BLaER1 treated with 17β-estradiol and CSF1 and Interleukin-3, amounts not matched to agents 10 nM and 100 nM (cell line): Measurements from ENCODE around the gene OMA1.

Source experiments
- H3K27ac ChIP-seq, 11 experiments: shearing (Covaris generic); formaldehyde crosslinking; 2 replicates each; pipeline ENCODE4 v1.8.1; 2022
- H3K27me3 ChIP-seq, 11 experiments: shearing (Covaris generic); formaldehyde crosslinking; 2 replicates each; pipeline ENCODE4 v1.8.1; 2022
- H3K36me3 ChIP-seq, 11 experiments: shearing (Covaris generic); formaldehyde crosslinking; 2 replicates each; pipeline ENCODE4 v1.8.1; 2022
- H3K4me1 ChIP-seq, 10 experiments: shearing (Covaris generic); formaldehyde crosslinking; 2 replicates each; pipeline ENCODE4 v1.8.1; 2022
- H3K4me2 ChIP-seq, 11 experiments: shearing (Covaris generic); formaldehyde crosslinking; 2 replicates each; pipeline ENCODE4 v1.8.1; 2022
- H3K4me3 ChIP-seq, 10 experiments: shearing (Covaris generic); formaldehyde crosslinking; 2 replicates each; pipeline ENCODE4 v1.8.1; 2022
- H3K9ac ChIP-seq, 11 experiments: shearing (Covaris generic); formaldehyde crosslinking; 2 replicates each; pipeline ENCODE4 v1.8.1; 2022
- H3K9me3 ChIP-seq, 11 experiments: shearing (Covaris generic); formaldehyde crosslinking; replicated peaks in 1 of 11; 2 replicates each; pipeline ENCODE4 v1.8.1; 2022
- H4K20me1 ChIP-seq, 11 experiments: shearing (Covaris generic); formaldehyde crosslinking; 2 replicates each; pipeline ENCODE4 v1.8.1; 2022
- Cebpa-rat ChIP-seq, 11 experiments: shearing (Covaris generic); IDR thresholded peaks; 2 replicates each; pipeline ENCODE4 v1.8.1; 2022

OMA1 gene

GRCh38 chr1:58575551-58576324 is 29.2 kb upstream of the OMA1 start:
- no peaks in the 10 kb centered on the region for H4K20me1 ChIP-seq
- H3K27me3 ChIP-seq, result no peaks in the 10 kb centered on the region
- H3K9me3 ChIP-seq, result peaks cover 12 to 18% (median 15%) of the 10 kb centered on the region in 11 experiments
- no peaks in the 10 kb centered on the region for H3K4me1 ChIP-seq
- H3K9ac ChIP-seq, result no peak overlapping the region
- H3K27ac ChIP-seq, result no peak overlapping the region
- TF ChIP-seq Cebpa-rat (IDR thresholded peaks at IDR 0.05), result 0 out of 22 replicates have a peak, but pooled peaks of 1 of the 11 experiments have one; percentile 15
- no peaks in the 10 kb centered on the region for H3K36me3 ChIP-seq
- no peak overlapping the region for H3K4me2 ChIP-seq
- H3K4me3 ChIP-seq, result no peak overlapping the region

- H3K9me3 ChIP-seq, result peaks cover 12 to 18% (median 15%) of the 10 kb centered on the region in 11 experiments
- H3K4me1 ChIP-seq, result no peaks in the 10 kb centered on the region
- no peaks in the 10 kb centered on the region for H4K20me1 ChIP-seq
- TF ChIP-seq Cebpa-rat (IDR thresholded peaks at IDR 0.05), result no peak
- H3K4me2 ChIP-seq, result no peak overlapping the region
- H3K27ac ChIP-seq, result no peak overlapping the region
- no peak overlapping the region for H3K9ac ChIP-seq
- no peaks in the 10 kb centered on the region for H3K27me3 ChIP-seq
- no peak overlapping the region for H3K4me3 ChIP-seq
- no peaks in the 10 kb centered on the region for H3K36me3 ChIP-seq
These were observed 28.3 kb upstream of the OMA1 start for GRCh38 chr1:58574816-58575215.

- H3K9me3 ChIP-seq, result peaks cover 12 to 18% (median 15%) of the 10 kb centered on the region in 11 experiments
- no peaks in the 10 kb centered on the region for H3K36me3 ChIP-seq
- no peak overlapping the region for H3K4me3 ChIP-seq
- H4K20me1 ChIP-seq, result no peaks in the 10 kb centered on the region
- no peak overlapping the region for H3K9ac ChIP-seq
- no peak overlapping the region for H3K4me2 ChIP-seq
- no peaks in the 10 kb centered on the region for H3K27me3 ChIP-seq
- H3K27ac ChIP-seq, result no peak overlapping the region
- no peak for TF ChIP-seq Cebpa-rat (IDR thresholded peaks at IDR 0.05)
- no peaks in the 10 kb centered on the region for H3K4me1 ChIP-seq
These were observed 27.4 kb upstream of the OMA1 start for GRCh38 chr1:58573705-58574591.

- no peak overlapping the region for H3K4me2 ChIP-seq
- no peaks in the 10 kb centered on the region for H3K4me1 ChIP-seq
- H4K20me1 ChIP-seq, result no peaks in the 10 kb centered on the region
- H3K9ac ChIP-seq, result no peak overlapping the region
- H3K4me3 ChIP-seq, result no peak overlapping the region
- no peak for TF ChIP-seq Cebpa-rat (IDR thresholded peaks at IDR 0.05)
- no peaks in the 10 kb centered on the region for H3K27me3 ChIP-seq
- no peaks in the 10 kb centered on the region for H3K36me3 ChIP-seq
- H3K27ac ChIP-seq, result no peak overlapping the region
- H3K9me3 ChIP-seq, result peaks cover 12 to 18% (median 15%) of the 10 kb centered on the region in 11 experiments
These were observed 26.6 kb upstream of the OMA1 start for GRCh38 chr1:58573138-58573537.

GRCh38 chr1:58572690-58573089 is 26.2 kb upstream of the OMA1 start:
- TF ChIP-seq Cebpa-rat (IDR thresholded peaks at IDR 0.05), result no peak
- Histone ChIP-seq H3K4me2 (no peak overlapping the region), H3K9ac (no peak overlapping the region), H3K4me1 (no peaks in the 10 kb centered on the region), H3K27me3 (no peaks in the 10 kb centered on the region), H3K4me3 (no peak overlapping the region), H3K9me3 (peaks cover 12 to 18% (median 15%) of the 10 kb centered on the region in 11 experiments), H3K36me3 (no peaks in the 10 kb centered on the region), H3K27ac (no peak overlapping the region), H4K20me1 (no peaks in the 10 kb centered on the region)

GRCh38 chr1:58571616-58572015 is 25.1 kb upstream of the OMA1 start:
- peaks cover 4 to 10% (median 7%) of the 10 kb centered on the region in 11 experiments; a peak in 21 of 22 replicates for H3K9me3 ChIP-seq
- no peaks in the 10 kb centered on the region for H3K4me1 ChIP-seq
- no peaks in the 10 kb centered on the region for H3K36me3 ChIP-seq
- TF ChIP-seq Cebpa-rat (IDR thresholded peaks at IDR 0.05), result no peak
- no peak overlapping the region for H3K27ac ChIP-seq
- H3K4me2 ChIP-seq, result no peak overlapping the region
- H3K4me3 ChIP-seq, result no peak overlapping the region
- no peak overlapping the region for H3K9ac ChIP-seq
- no peaks in the 10 kb centered on the region for H4K20me1 ChIP-seq
- H3K27me3 ChIP-seq, result no peaks in the 10 kb centered on the region

- Histone ChIP-seq H3K27ac (no peak overlapping the region), H3K9ac (no peak overlapping the region), H3K4me2 (no peak overlapping the region), H3K36me3 (no peaks in the 10 kb centered on the region), H3K4me1 (no peaks in the 10 kb centered on the region), H4K20me1 (no peaks in the 10 kb centered on the region), H3K27me3 (no peaks in the 10 kb centered on the region), H3K9me3 (peaks cover 0 to 2% (median 0%) of the 10 kb centered on the region in 11 experiments; a peak in 3 of 22 replicates), H3K4me3 (no peak overlapping the region)
- TF ChIP-seq Cebpa-rat (IDR thresholded peaks at IDR 0.05), result no peak
These were observed 24.3 kb upstream of the OMA1 start for GRCh38 chr1:58570817-58571216.

- H3K4me2 ChIP-seq, result no peak overlapping the region
- no peak for TF ChIP-seq Cebpa-rat (IDR thresholded peaks at IDR 0.05)
- H3K27ac ChIP-seq, result no peak overlapping the region
- no peaks in the 10 kb centered on the region for H3K9me3 ChIP-seq
- no peak overlapping the region for H3K9ac ChIP-seq
- no peaks in the 10 kb centered on the region for H3K4me1 ChIP-seq
- no peaks in the 10 kb centered on the region for H3K27me3 ChIP-seq
- no peaks in the 10 kb centered on the region for H4K20me1 ChIP-seq
- no peak overlapping the region for H3K4me3 ChIP-seq
- H3K36me3 ChIP-seq, result no peaks in the 10 kb centered on the region
These were observed 23.6 kb upstream of the OMA1 start for GRCh38 chr1:58570094-58570493.

GRCh38 chr1:58568911-58569310 is 22.4 kb upstream of the OMA1 start:
- H3K36me3 ChIP-seq, result no peaks in the 10 kb centered on the region
- H3K4me3 ChIP-seq, result no peak overlapping the region
- no peak overlapping the region for H3K9ac ChIP-seq
- H4K20me1 ChIP-seq, result no peaks in the 10 kb centered on the region
- no peak overlapping the region for H3K4me2 ChIP-seq
- H3K27ac ChIP-seq, result no peak overlapping the region
- H3K27me3 ChIP-seq, result no peaks in the 10 kb centered on the region
- H3K9me3 ChIP-seq, result no peaks in the 10 kb centered on the region
- no peaks in the 10 kb centered on the region for H3K4me1 ChIP-seq
- TF ChIP-seq Cebpa-rat (IDR thresholded peaks at IDR 0.05), result no peak
